IPS-15b (cell line): ENCODE results near the gene FOXN1.
A peak's percentile ranks its signal among the peaks of the same experiment; 100 is the strongest.

Source experiments
- H3K27me3 ChIP-seq: one replicate; pipeline ENCODE4 v1.6.1; 2013; ENCODE audit warnings: low read length; ENCODE audit not compliant: control insufficient read depth, insufficient read depth
- H3K36me3 ChIP-seq: one replicate; pipeline ENCODE4 v1.6.1; 2013; ENCODE audit warnings: low read length; ENCODE audit not compliant: control insufficient read depth, insufficient read depth
- H3K4me1 ChIP-seq: one replicate; pipeline ENCODE4 v1.6.1; 2013; ENCODE audit warnings: mild to moderate bottlenecking, low read length; ENCODE audit not compliant: control insufficient read depth, insufficient read depth
- H3K4me3 ChIP-seq: one replicate; pipeline ENCODE4 v1.5.1; 2013; ENCODE audit warnings: low read depth, low read length
- H3K9ac ChIP-seq: one replicate; pipeline ENCODE4 v1.6.1; 2013; ENCODE audit warnings: low read depth, mild to moderate bottlenecking, low read length
- H3K9me3 ChIP-seq: one replicate; pipeline ENCODE4 v1.6.1; 2013; ENCODE audit warnings: mild to moderate bottlenecking, low read length; ENCODE audit not compliant: control insufficient read depth, insufficient read depth

Gene FOXN1

GRCh38 chr17:28507567-28508203, 1.5 kb downstream of the FOXN1 start:
- Histone ChIP-seq H3K9ac (peak overlapping the region; percentile 26), H3K4me1 (peaks cover 3% of the 10 kb centered on the region), H3K27me3 (peaks cover 5% of the 10 kb centered on the region), H3K36me3 (no peaks in the 10 kb centered on the region), H3K4me3 (no peak overlapping the region), H3K9me3 (no peaks in the 10 kb centered on the region)

DNA sequence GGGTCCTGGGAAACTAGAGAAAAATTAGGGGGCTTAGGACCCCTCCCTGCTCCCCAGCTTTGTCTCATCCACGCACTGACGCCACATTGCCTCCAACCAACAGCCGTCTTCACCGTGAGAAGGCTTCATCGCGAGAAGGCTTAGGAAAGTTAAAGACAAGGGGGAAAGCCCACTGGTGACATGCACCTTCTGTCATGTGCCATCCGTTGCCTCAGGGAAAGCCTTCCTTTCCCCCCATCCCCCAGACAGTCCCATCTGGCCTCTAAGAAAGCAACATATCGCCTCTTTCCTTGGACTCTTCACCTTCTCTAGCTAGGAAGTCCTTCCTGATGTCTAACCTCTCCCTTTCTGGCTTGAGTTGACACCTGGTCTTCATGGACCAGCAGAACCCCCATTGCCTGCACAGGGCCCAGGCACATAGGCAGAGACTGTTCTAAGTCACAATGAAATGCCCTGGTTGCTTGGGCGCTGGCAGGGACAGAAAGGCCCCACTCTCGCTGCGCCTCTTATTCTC, 2.1 kb downstream of the FOXN1 start:
- Histone ChIP-seq H3K9me3 (no peaks in the 10 kb centered on the region), H3K4me1 (peaks cover 3% of the 10 kb centered on the region), H3K27me3 (peaks cover 5% of the 10 kb centered on the region), H3K36me3 (no peaks in the 10 kb centered on the region), H3K9ac (no peak overlapping the region), H3K4me3 (no peak overlapping the region)

GRCh38 chr17:28509789-28510188, 3.6 kb downstream of the FOXN1 start:
- Histone ChIP-seq H3K27me3 (peaks cover 5% of the 10 kb centered on the region), H3K4me3 (no peak overlapping the region), H3K9me3 (no peaks in the 10 kb centered on the region), H3K4me1 (peaks cover 3% of the 10 kb centered on the region), H3K36me3 (no peaks in the 10 kb centered on the region), H3K9ac (no peak overlapping the region)

GRCh38 chr17:28511858-28512461, 5.8 kb downstream of the FOXN1 start:
- peaks cover 5% of the 10 kb centered on the region for H3K27me3 ChIP-seq
- no peak overlapping the region for H3K4me3 ChIP-seq
- H3K4me1 ChIP-seq, result peaks cover 3% of the 10 kb centered on the region
- H3K36me3 ChIP-seq, result no peaks in the 10 kb centered on the region
- H3K9ac ChIP-seq, result no peak overlapping the region
- no peaks in the 10 kb centered on the region for H3K9me3 ChIP-seq

DNA sequence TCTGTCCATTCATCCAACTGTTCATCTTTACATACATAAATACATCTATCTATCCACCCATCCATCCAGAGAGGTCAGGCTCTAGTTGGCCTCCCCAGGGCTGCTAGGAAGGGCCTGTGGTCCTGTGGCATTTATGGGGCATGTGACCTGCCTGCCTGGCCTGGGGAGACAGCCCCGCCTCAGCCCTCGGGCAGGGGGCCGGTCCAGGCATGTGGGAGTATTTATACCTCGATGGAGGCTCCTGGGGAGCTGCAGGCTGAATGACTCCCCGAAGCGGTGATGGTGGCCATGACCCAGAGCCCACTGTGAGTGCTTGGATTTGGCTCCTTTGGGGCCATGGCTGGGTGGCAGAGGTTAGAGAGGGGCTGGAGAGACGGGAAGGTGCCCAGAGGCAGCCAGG, 7.3 kb downstream of the FOXN1 start:
- Histone ChIP-seq H3K9ac (no peak overlapping the region), H3K36me3 (no peaks in the 10 kb centered on the region), H3K4me3 (no peak overlapping the region), H3K4me1 (no peaks in the 10 kb centered on the region), H3K27me3 (no peaks in the 10 kb centered on the region), H3K9me3 (no peaks in the 10 kb centered on the region)

DNA sequence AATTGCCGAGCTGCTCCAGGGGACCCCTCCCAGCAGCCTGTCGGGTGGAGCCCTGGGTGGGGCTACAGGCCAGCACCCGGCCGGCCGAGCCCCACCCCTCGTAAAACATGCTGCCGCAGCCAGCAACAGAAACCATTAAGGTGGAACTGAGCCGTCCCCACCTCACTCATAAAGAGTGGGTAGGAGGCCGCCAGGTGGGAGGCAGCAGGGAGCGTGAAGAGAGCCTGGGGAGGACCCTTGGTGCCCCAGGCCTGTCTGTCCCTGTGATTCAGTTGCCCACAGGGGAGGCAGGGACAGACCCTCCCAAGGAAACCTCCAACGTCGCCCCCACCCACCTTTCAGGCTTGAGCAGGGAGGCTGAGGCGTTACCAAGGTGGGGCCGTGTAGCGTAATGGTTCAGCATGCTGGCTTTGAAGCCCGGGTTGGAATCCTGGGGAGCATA, 8.4 kb downstream of the FOXN1 start:
- Histone ChIP-seq H3K9ac (no peak overlapping the region), H3K4me3 (no peak overlapping the region), H3K36me3 (no peaks in the 10 kb centered on the region), H3K4me1 (no peaks in the 10 kb centered on the region), H3K27me3 (no peaks in the 10 kb centered on the region), H3K9me3 (no peaks in the 10 kb centered on the region)

GRCh38 chr17:28515518-28515917, 9.4 kb downstream of the FOXN1 start:
- no peaks in the 10 kb centered on the region for H3K36me3 ChIP-seq
- no peaks in the 10 kb centered on the region for H3K27me3 ChIP-seq
- H3K9ac ChIP-seq, result no peak overlapping the region
- H3K4me3 ChIP-seq, result no peak overlapping the region
- no peaks in the 10 kb centered on the region for H3K4me1 ChIP-seq
- H3K9me3 ChIP-seq, result no peaks in the 10 kb centered on the region

- H3K27me3 ChIP-seq, result no peaks in the 10 kb centered on the region
- no peak overlapping the region for H3K9ac ChIP-seq
- no peaks in the 10 kb centered on the region for H3K4me1 ChIP-seq
- H3K36me3 ChIP-seq, result no peaks in the 10 kb centered on the region
- no peak overlapping the region for H3K4me3 ChIP-seq
- no peaks in the 10 kb centered on the region for H3K9me3 ChIP-seq
Measured at GRCh38 chr17:28518132-28518531, 12.0 kb downstream of the FOXN1 start.

- H3K9ac ChIP-seq, result no peak overlapping the region
Measured at GRCh38 chr17:28518578-28518977, 12.4 kb downstream of the FOXN1 start.

DNA sequence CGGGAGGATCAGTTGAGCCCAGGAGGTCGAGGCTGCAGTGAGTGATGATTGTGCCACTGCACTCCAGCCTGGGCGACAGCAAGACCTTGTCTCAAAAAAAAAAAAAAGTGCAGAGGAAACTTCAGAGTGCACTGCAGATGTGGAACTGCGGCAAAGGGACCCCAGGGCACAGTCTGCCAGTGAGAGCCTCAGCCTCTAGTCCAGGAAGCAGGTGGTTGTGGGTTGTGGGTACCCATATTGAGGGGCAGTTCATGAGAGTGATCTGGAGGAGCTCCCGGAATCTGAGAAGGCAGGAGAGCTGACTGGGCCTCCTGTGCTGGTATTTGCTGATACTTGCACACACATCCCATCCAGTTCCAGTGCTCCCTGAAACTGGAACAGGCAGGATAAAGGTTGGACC, 13.1 kb downstream of the FOXN1 start:
- no peaks in the 10 kb centered on the region for H3K27me3 ChIP-seq
- H3K4me3 ChIP-seq, result no peak overlapping the region
- H3K9me3 ChIP-seq, result no peaks in the 10 kb centered on the region
- no peak overlapping the region for H3K9ac ChIP-seq
- H3K4me1 ChIP-seq, result no peaks in the 10 kb centered on the region
- no peaks in the 10 kb centered on the region for H3K36me3 ChIP-seq

More at GRCh38 chr17:28518578-28518977, 12.4 kb downstream of the FOXN1 start:
- Histone ChIP-seq H3K9me3 (no peaks in the 10 kb centered on the region), H3K4me1 (no peaks in the 10 kb centered on the region), H3K27me3 (no peaks in the 10 kb centered on the region), H3K4me3 (no peak overlapping the region), H3K36me3 (no peaks in the 10 kb centered on the region)

- no peaks in the 10 kb centered on the region for H3K9me3 ChIP-seq
- H3K9ac ChIP-seq, result no peak overlapping the region
- H3K27me3 ChIP-seq, result no peaks in the 10 kb centered on the region
- H3K36me3 ChIP-seq, result no peaks in the 10 kb centered on the region
- no peak overlapping the region for H3K4me3 ChIP-seq
- no peaks in the 10 kb centered on the region for H3K4me1 ChIP-seq
Measured at GRCh38 chr17:28520687-28521086, 14.5 kb downstream of the FOXN1 start.
